Esophagus squamous epithelium (tissue), 5 donors: Measurements from ENCODE around the gene ZC3H14. TPM values are rescaled to one million over a fixed set of nuclear protein-coding genes. Genes with fewer than 3 reads are reported as not detected.
A peak's percentile ranks its signal among the peaks of the same experiment; 100 is the strongest.

ENCODE experiments used
- DNase-seq: peaks from one replicate; lab custom pipeline; 2025; lab: John Stamatoyannopoulos, UW
- H3K27ac ChIP-seq, 4 donors: fragments of 200-600 bp; sonication (generic); one replicate each; pipeline ENCODE4 v1.5.1; 2016 to 2019; ENCODE audit warnings: mild to moderate bottlenecking in 1 of 4
- H3K27me3 ChIP-seq, 4 donors: fragments of 200-600 bp; sonication (generic); 1 replicate in 3 of 4; 2 replicates in 1 of 4; pipeline versions ENCODE4 v1.5.1 to v1.6.0; 2017 to 2021; ENCODE audit warnings: antibody characterized with exemption in 1 of 4
- H3K36me3 ChIP-seq, 3 donors: fragments of 200-600 bp; sonication (generic); one replicate each; pipeline ENCODE4 v1.5.1; 2016 to 2019
- H3K4me1 ChIP-seq, 3 donors: fragments of 200-600 bp; sonication (generic); one replicate each; pipeline ENCODE4 v1.5.1; 2017 to 2019
- H3K4me3 ChIP-seq, 4 donors: fragments of 200-600 bp; sonication (generic); 1 replicate in 3 of 4; 2 replicates in 1 of 4; pipeline ENCODE4 v1.5.1; 2016 to 2019; ENCODE audit warnings: mild to moderate bottlenecking in 2 of 4, moderate library complexity in 1 of 4
- H3K9me3 ChIP-seq, 3 donors: fragments of 200-600 bp; sonication (generic); one replicate each; pipeline ENCODE4 v1.5.1; 2016 to 2019
- CTCF ChIP-seq, 6 experiments: fragments of 450-650 bp in 4 of 6; fragments of 200-600 bp in 2 of 6; sonication (generic) in 2 of 6; IDR thresholded peaks; one replicate each; pipeline ENCODE4 v1.5.1; 2016 to 2019; ENCODE audit warnings: antibody characterized with exemption in 6 of 6, mild to moderate bottlenecking in 4 of 6, moderate library complexity in 4 of 6
- POLR2A ChIP-seq, 4 donors: fragments of 450-650 bp; IDR thresholded peaks; one replicate each; pipeline ENCODE4 v1.6.1; 2017; ENCODE audit warnings: antibody characterized with exemption in 4 of 4, mild to moderate bottlenecking in 4 of 4, moderate library complexity in 3 of 4
- WGBS, 2 donors: methylation state at CpG; one replicate each; pipeline ENCODE4 v1.1.5; 2018; 5-methylcytosine and 5-hydroxymethylcytosine counted together
- intact Hi-C: fragments of 100-400 bp; cut with DNase I; formaldehyde crosslinking; loops from one replicate; pipeline ENCODE4 v1.15.0; 2022
- total RNA-seq, 4 donors: library from RNA; depleted of rRNA; stranded (reverse); fragments of >200 nt; gene quantifications; one replicate each; pipeline ENCODE4 v1.1.0, GENCODE V29; 2016
- donor health status: DM: yes; HTN: yes; CAD: no.

ZC3H14 gene
- total RNA-seq, 4 donors from 2014 or later: 28.3 to 52.3 (median 36.1) TPM

GRCh38 chr14:88546621-88547385 lies 16.0 kb upstream of the ZC3H14 start:
- intact Hi-C loops: no loop called here
- Histone ChIP-seq H3K27me3 (peaks cover 0 to 1% (median 0%) of the 10 kb centered on the region in 4 donors), H3K4me3 (no peak overlapping the region), H3K36me3 (peaks cover 0 to 62% (median 0%) of the 10 kb centered on the region in 3 donors), H3K27ac (no peak overlapping the region), H3K9me3 (no peaks in the 10 kb centered on the region), H3K4me1 (peaks cover 0 to 19% (median 4%) of the 10 kb centered on the region in 3 donors)
- TF ChIP-seq POLR2A (IDR thresholded peaks at IDR 0.05) (no peak), CTCF (IDR thresholded peaks at IDR 0.05) (no peak)
- no peak for DNase-seq
- 72 to 85% methylated on average over 3 to 4 of the region's 4 CpGs for WGBS, 2 donors

GRCh38 chr14:88547386-88547780 lies 15.5 kb upstream of the ZC3H14 start:
- no peak for DNase-seq
- intact Hi-C loops: no loop called here
- Histone ChIP-seq H3K36me3 (peaks cover 0 to 61% (median 0%) of the 10 kb centered on the region in 3 donors), H3K27ac (no peak overlapping the region), H3K4me1 (peaks cover 0 to 25% (median 5%) of the 10 kb centered on the region in 3 donors), H3K9me3 (no peaks in the 10 kb centered on the region), H3K4me3 (no peak overlapping the region), H3K27me3 (peaks cover 0 to 3% (median 0%) of the 10 kb centered on the region in 4 donors)
- TF ChIP-seq POLR2A (IDR thresholded peaks at IDR 0.05): no peak
- no peak for TF ChIP-seq CTCF (IDR thresholded peaks at IDR 0.05)
- 65 to 87% methylated on average over 3 of the region's 3 CpGs for WGBS, 2 donors

- Histone ChIP-seq H3K27me3 (peaks cover 0 to 3% (median 0%) of the 10 kb centered on the region in 4 donors), H3K4me1 (peaks cover 7 to 46% (median 9%) of the 10 kb centered on the region in 3 donors), H3K9me3 (no peaks in the 10 kb centered on the region), H3K27ac (no peak overlapping the region), H3K4me3 (no peak overlapping the region), H3K36me3 (peaks cover 0 to 54% (median 0%) of the 10 kb centered on the region in 3 donors)
- no peak for DNase-seq
- 98% methylated on average over 6 of the region's 15 CpGs; no CpG with 5 or more reads in 1 of the 2 donors for WGBS, 2 donors
- TF ChIP-seq CTCF (IDR thresholded peaks at IDR 0.05): no peak
- TF ChIP-seq POLR2A (IDR thresholded peaks at IDR 0.05): no peak
- intact Hi-C loops: loop anchor here (10.0 kb wide), 1 partner anchor 55 kb away; no protein-coding TSS in a partner anchor
Measured at GRCh38 chr14:88550078-88550477, 12.8 kb upstream of the ZC3H14 start.

- Histone ChIP-seq H3K4me1 (peaks cover 7 to 54% (median 9%) of the 10 kb centered on the region in 3 donors), H3K27me3 (peaks cover 0 to 3% (median 0%) of the 10 kb centered on the region in 4 donors), H3K4me3 (peak overlapping the region; percentile 38 to 72 (median 64)), H3K27ac (peak overlapping the region; percentile 56 to 81 (median 78)), H3K9me3 (no peaks in the 10 kb centered on the region), H3K36me3 (peaks cover 0 to 42% (median 0%) of the 10 kb centered on the region in 3 donors)
- no peak for DNase-seq
- TF ChIP-seq CTCF (IDR thresholded peaks at IDR 0.05) (peak in 5 of 6 experiments; percentile 12 to 68 (median 40)), POLR2A (IDR thresholded peaks at IDR 0.05) (peak in 1 of 4 donors; percentile 27)
- intact Hi-C loops: loop anchor here (10.0 kb wide), 1 partner anchor 56 kb away; no protein-coding TSS in a partner anchor
- 10 to 27% methylated on average over 12 to 30 of the region's 50 CpGs for WGBS, 2 donors
Measured at GRCh38 chr14:88551094-88551870, 11.6 kb upstream of the ZC3H14 start.
